SKM-1 treated with dmso at 0.1 percent for 144 hours (cell line): ENCODE data around the gene PPP2R2C.

Source experiments
- DNase-seq: peaks from one replicate; lab custom pipeline; 2025; ENCODE audit not compliant: unreplicated experiment; lab: John Stamatoyannopoulos, UW

PPP2R2C gene

GRCh38 chr4:6494431-6495295 lies 22.2 kb upstream of the PPP2R2C start:
- no peak for DNase-seq

- DNase-seq = no peak
Measured at GRCh38 chr4:6493658-6494304, 21.4 kb upstream of the PPP2R2C start.

GRCh38 chr4:6492861-6493657 lies 20.6 kb upstream of the PPP2R2C start:
- no peak for DNase-seq

- no peak for DNase-seq
Measured at GRCh38 chr4:6492027-6492590, 19.7 kb upstream of the PPP2R2C start.

GRCh38 chr4:6491235-6491634 lies 18.8 kb upstream of the PPP2R2C start:
- DNase-seq = no peak

GRCh38 chr4:6489927-6490326 lies 17.5 kb upstream of the PPP2R2C start:
- no peak for DNase-seq

- DNase-seq = no peak
Measured at GRCh38 chr4:6487466-6487865, 15.1 kb upstream of the PPP2R2C start.

- DNase-seq = no peak
Measured at GRCh38 chr4:6480534-6481088, 8.2 kb upstream of the PPP2R2C start.

GRCh38 chr4:6478546-6479220 lies 6.3 kb upstream of the PPP2R2C start:
- DNase-seq = no peak

- DNase-seq = no peak
Measured at GRCh38 chr4:6476893-6477292, 4.5 kb upstream of the PPP2R2C start.

GRCh38 chr4:6475492-6476020 lies 3.1 kb upstream of the PPP2R2C start:
- DNase-seq = no peak

- DNase-seq = no peak
Measured at GRCh38 chr4:6474705-6475457, 2.5 kb upstream of the PPP2R2C start.

GRCh38 chr4:6474053-6474568 lies 1.7 kb upstream of the PPP2R2C start:
- no peak for DNase-seq

- no peak for DNase-seq
Measured at GRCh38 chr4:6473264-6474052, 1.0 kb upstream of the PPP2R2C start.

- DNase-seq = no peak
Measured at GRCh38 chr4:6472008-6472386, 417 bp downstream of the PPP2R2C start.

- DNase-seq = no peak
Measured at GRCh38 chr4:6471307-6472007, 957 bp downstream of the PPP2R2C start.

- DNase-seq = peak; percentile 3
Measured at GRCh38 chr4:6470502-6471306, 1.7 kb downstream of the PPP2R2C start.
